ENCODE measurements around the gene ATAD5. TPM values are rescaled to one million over a fixed set of nuclear protein-coding genes. Genes with fewer than 3 reads are reported as not detected.
"Not testable (repeated sequence)": the region's sequence is repeated elsewhere in the genome, so short reads cannot be mapped to it uniquely, and the experiment has no call there.

ATAD5 gene
- total RNA-seq, 6 experiments from 2014 or later, result 0.29 to 2.7 (median 0.67) TPM

DNA sequence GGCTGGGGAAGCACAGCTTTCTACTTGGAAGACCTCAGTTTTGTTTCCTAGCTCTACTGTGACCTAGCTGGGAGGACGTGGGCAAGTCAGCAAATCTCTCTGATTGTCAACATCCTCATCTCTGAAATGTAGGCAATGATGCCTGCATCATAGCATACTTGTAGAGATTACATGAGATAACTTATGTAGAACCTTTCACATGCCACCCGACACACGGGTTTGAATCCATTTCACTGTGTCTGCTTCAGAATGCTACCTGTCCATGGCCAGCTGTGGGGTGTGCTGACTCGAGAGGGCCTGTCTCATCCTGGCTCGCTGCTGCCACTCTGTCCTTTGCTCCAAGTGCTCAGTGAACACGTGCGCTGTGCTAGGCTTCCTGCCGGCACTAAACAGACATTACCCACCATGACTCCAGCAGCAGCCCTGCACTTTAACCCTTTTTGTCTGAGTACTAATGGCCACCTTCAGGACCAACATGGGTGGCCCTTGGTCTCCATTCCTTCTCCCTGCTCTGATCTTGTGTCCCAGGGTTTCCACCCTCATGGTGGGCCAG, 97.4 kb downstream of the ATAD5 start:
- H3K27me3 ChIP-seq, result no peaks in the 10 kb centered on the region
- 41% methylated on average over 4 of the region's 8 CpGs for WGBS (ENCODE audit: insufficient coverage, low coverage, low lambda C conversion rate, missing lambda C conversion rate)

DNA sequence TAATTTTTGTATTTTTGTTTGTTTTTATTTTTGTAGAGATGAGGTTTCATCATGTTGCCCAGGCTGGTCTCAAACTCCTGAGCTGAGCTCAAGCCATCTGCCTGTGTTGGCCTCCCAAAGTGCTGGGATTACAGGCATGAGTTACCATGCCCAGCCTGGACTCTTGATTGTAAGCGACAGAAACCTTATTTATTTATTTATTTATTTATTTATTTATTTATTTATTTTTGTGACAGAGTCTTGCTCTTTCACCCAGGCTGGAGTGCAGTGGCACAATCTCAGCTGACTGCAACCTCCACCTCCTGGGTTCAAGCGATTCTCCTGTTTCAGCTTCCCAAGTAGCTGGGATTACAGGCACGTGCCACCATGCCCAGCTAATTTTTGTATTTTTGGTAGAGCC, 98.1 kb downstream of the ATAD5 start:
- H3K9me3 ChIP-seq; ATAC-seq; H3K36me3 ChIP-seq; H3K4me1 ChIP-seq; DNase-seq; intact Hi-C loops (cut with DNase I); H3K27ac ChIP-seq; H3K27me3 ChIP-seq; H3K4me3 ChIP-seq: not testable (repeated sequence)
- 93% methylated on average over 3 of the region's 3 CpGs for WGBS (ENCODE audit: insufficient coverage, low coverage, low lambda C conversion rate, missing lambda C conversion rate)

More for the DNA sequence above, 97.4 kb downstream of the ATAD5 start:
- Histone ChIP-seq H3K36me3 (no peaks in the 10 kb centered on the region), H3K4me3 (no peak overlapping the region), H3K4me1 (peaks cover 0 to 10% (median 0%) of the 10 kb centered on the region in 4 donors), H3K27ac (no peak overlapping the region), H3K9me3 (no peaks in the 10 kb centered on the region)
- TF ChIP-seq, protein P1, sequence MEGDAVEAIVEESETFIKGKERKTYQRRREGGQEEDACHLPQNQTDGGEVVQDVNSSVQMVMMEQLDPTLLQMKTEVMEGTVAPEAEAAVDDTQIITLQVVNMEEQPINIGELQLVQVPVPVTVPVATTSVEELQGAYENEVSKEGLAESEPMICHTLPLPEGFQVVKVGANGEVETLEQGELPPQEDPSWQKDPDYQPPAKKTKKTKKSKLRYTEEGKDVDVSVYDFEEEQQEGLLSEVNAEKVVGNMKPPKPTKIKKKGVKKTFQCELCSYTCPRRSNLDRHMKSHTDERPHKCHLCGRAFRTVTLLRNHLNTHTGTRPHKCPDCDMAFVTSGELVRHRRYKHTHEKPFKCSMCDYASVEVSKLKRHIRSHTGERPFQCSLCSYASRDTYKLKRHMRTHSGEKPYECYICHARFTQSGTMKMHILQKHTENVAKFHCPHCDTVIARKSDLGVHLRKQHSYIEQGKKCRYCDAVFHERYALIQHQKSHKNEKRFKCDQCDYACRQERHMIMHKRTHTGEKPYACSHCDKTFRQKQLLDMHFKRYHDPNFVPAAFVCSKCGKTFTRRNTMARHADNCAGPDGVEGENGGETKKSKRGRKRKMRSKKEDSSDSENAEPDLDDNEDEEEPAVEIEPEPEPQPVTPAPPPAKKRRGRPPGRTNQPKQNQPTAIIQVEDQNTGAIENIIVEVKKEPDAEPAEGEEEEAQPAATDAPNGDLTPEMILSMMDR (IDR thresholded peaks at IDR 0.05), result no peak
- TF ChIP-seq POLR2A (IDR thresholded peaks at IDR 0.05), result no peak
- DNase-seq (no peak), ATAC-seq (peak in 1 of 4 donors; percentile 30)
- intact Hi-C loops (cut with DNase I), result no loop called here

DNA sequence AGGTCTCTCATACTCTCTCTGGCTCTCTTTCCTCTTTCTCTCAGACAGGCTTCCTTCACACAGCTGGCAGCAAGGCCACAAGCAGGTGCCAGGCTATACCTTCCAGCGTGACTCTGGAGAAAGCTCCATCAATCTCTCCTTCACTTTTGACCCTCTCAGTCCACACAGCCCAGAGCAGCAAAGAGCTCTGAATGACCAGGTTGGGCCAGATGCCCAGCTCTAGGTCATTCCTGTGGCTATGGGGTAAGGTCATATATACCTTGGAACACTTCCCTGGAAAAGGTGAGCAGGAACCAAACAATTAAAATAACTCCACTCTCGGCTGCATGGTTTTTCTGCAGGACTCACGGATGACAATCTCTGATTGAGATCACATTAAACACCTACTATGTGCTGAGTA, 98.7 kb downstream of the ATAD5 start:
- no peaks in the 10 kb centered on the region for H3K9me3 ChIP-seq

DNA sequence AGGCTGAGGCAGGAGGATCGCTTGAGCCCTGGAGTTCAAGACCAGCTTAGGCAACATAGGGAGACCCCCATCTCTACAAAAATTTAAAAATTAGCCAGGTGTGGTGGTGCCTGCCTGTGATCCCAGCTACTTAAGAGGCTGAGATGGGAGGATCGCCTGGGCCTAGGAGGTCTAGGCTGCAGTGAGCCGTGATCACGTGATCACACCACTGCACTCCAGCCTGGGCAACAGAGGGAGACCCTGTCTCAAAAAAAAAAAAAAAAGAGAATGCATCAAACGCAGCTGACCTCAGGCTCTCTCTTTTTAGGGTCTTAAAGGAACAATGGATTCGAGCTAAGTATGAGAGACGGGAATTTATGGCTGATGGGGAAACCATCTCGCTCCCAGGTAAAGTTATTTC, 99.8 kb downstream of the ATAD5 start:
- 85% methylated on average over 7 of the region's 8 CpGs for WGBS (ENCODE audit: insufficient coverage, low coverage, low lambda C conversion rate, missing lambda C conversion rate)
- not testable (repeated sequence) for H3K27me3 ChIP-seq

More for the DNA sequence above, 98.7 kb downstream of the ATAD5 start:
- ATAC-seq (peak; percentile 47 to 88 (median 70)), DNase-seq (peak in 1 of 3 donors; percentile 54)
- H3K4me1 ChIP-seq, result peaks cover 0 to 10% (median 0%) of the 10 kb centered on the region in 4 donors
- H3K27me3 ChIP-seq, result no peaks in the 10 kb centered on the region
- H3K36me3 ChIP-seq, result no peaks in the 10 kb centered on the region
- WGBS (ENCODE audit: insufficient coverage, low coverage, low lambda C conversion rate, missing lambda C conversion rate), result 31% methylated on average over 3 of the region's 3 CpGs
- TF ChIP-seq, protein P1 (IDR thresholded peaks at IDR 0.05), result no peak
- no peak for TF ChIP-seq POLR2A (IDR thresholded peaks at IDR 0.05)
- H3K27ac ChIP-seq, result no peak overlapping the region
- H3K4me3 ChIP-seq, result no peak overlapping the region
- intact Hi-C loops (cut with DNase I), result no loop called here

DNA sequence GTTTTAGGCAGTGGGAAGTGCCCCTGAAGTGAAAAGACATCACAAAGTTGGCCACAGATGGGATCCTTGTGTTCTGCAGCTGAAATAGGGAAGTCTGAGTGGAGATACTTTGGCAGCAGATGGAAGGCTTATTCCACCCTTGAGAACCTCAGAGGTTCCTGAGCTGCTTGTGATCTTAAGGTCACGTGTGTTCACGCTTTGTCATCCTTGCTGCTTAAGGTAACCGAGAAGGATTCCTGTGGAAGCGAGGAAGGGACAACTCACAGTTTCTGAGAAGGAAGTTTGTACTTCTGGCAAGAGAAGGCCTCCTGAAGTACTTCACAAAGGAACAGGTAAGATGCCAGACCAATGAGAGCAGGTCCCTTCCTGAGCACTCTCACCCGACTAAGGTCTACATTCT, 102.2 kb downstream of the ATAD5 start:
- Histone ChIP-seq H3K36me3 (no peaks in the 10 kb centered on the region), H3K4me3 (no peak overlapping the region), H3K4me1 (peaks cover 0 to 10% (median 0%) of the 10 kb centered on the region in 4 donors), H3K27ac (no peak overlapping the region), H3K27me3 (no peaks in the 10 kb centered on the region), H3K9me3 (no peaks in the 10 kb centered on the region)
- DNase-seq (no peak), ATAC-seq (peak in 1 of 4 donors; percentile 23)
- 52% methylated on average over 5 of the region's 5 CpGs for WGBS (ENCODE audit: insufficient coverage, low coverage, low lambda C conversion rate, missing lambda C conversion rate)
- intact Hi-C loops (cut with DNase I), result no loop called here
- no peak for TF ChIP-seq POLR2A (IDR thresholded peaks at IDR 0.05)
- TF ChIP-seq, protein P1 (IDR thresholded peaks at IDR 0.05), result no peak

More for the DNA sequence above, 99.8 kb downstream of the ATAD5 start:
- H3K9me3 ChIP-seq; H3K4me3 ChIP-seq; DNase-seq; intact Hi-C loops (cut with DNase I); ATAC-seq; H3K36me3 ChIP-seq; H3K4me1 ChIP-seq; H3K27ac ChIP-seq: not testable (repeated sequence)
